GM06990 (cell line): ENCODE measurements around the gene USP12.

Experiments
- DNase-seq: peaks from one replicate; pipeline ENCODE4 v3.0.0-alpha.2; 2011; ENCODE audit not compliant: insufficient read length; ENCODE audit errors: extremely low read depth
- H3K27me3 ChIP-seq: replicated peaks from 2 replicates; pipeline ENCODE4 v1.6.0; 2011; ENCODE audit warnings: low read length; ENCODE audit not compliant: control insufficient read depth, insufficient read depth
- H3K36me3 ChIP-seq: 2 replicates; pipeline ENCODE4 v1.5.1; 2011; ENCODE audit warnings: low read length; ENCODE audit not compliant: control insufficient read depth, insufficient read depth
- H3K4me3 ChIP-seq: replicated peaks from 2 replicates; pipeline ENCODE4 v1.5.1; 2011; ENCODE audit warnings: low read depth, mild to moderate bottlenecking, control low read depth, low read length
- TF ChIP-seq, protein P1 (sequence below): IDR thresholded peaks from 2 replicates; pipeline ENCODE4 v1.5.1; 2011; ENCODE audit warnings: low read length, control low read depth, mild to moderate bottlenecking, inconsistent platforms; ENCODE audit not compliant: insufficient read depth, poor library complexity, severe bottlenecking

Gene USP12

DNA sequence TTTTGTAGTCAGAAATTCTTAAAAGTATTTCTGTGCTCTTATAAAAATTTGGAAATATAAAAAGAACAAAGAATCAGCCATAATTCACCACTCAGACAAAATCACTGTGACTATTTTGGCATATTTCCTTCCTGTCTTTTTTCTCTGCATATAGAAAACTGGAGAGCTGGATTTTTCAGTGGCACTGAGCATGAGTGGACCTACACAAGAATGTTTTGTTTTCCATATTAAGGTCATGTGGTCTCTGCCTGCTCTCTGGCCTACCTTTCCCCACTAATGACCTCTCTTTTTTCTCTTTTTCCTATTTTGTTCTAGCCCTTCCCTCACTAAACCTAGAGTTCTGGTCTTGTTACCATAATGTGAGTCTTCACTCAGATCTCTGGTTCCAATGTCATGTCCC, 17.6 kb upstream of the USP12 start:
- no peak overlapping the region for H3K4me3 ChIP-seq
- no peaks in the 10 kb centered on the region for H3K27me3 ChIP-seq
- DNase-seq, result no peak
- no peaks in the 10 kb centered on the region for H3K36me3 ChIP-seq
- TF ChIP-seq, protein P1, sequence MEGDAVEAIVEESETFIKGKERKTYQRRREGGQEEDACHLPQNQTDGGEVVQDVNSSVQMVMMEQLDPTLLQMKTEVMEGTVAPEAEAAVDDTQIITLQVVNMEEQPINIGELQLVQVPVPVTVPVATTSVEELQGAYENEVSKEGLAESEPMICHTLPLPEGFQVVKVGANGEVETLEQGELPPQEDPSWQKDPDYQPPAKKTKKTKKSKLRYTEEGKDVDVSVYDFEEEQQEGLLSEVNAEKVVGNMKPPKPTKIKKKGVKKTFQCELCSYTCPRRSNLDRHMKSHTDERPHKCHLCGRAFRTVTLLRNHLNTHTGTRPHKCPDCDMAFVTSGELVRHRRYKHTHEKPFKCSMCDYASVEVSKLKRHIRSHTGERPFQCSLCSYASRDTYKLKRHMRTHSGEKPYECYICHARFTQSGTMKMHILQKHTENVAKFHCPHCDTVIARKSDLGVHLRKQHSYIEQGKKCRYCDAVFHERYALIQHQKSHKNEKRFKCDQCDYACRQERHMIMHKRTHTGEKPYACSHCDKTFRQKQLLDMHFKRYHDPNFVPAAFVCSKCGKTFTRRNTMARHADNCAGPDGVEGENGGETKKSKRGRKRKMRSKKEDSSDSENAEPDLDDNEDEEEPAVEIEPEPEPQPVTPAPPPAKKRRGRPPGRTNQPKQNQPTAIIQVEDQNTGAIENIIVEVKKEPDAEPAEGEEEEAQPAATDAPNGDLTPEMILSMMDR, result no peak

GRCh38 chr13:27188239-27188638, 16.6 kb upstream of the USP12 start:
- no peak overlapping the region for H3K4me3 ChIP-seq
- DNase-seq, result no peak
- no peaks in the 10 kb centered on the region for H3K27me3 ChIP-seq
- H3K36me3 ChIP-seq, result no peaks in the 10 kb centered on the region
- TF ChIP-seq, protein P1, result no peak

DNA sequence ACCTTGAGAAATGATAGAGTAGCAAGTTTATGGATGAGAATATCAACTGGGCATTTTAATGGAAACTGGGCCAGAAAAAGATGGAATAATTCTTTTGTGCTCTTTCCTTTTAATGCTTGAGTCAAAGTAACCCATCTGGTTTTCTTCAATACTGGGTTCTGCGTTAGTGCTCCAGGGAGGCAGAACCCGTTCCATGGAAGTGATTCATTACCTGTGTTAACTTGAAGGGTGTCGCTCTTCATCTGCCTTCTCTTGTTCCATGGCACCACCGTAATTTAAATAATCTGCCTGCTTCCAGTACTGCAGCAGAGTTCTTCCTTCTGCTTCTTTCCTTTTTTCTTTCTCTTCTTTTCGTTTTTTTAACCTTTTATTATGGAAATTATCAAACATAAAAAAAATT, 14.7 kb upstream of the USP12 start:
- TF ChIP-seq, protein P1, result no peak
- no peaks in the 10 kb centered on the region for H3K36me3 ChIP-seq
- no peaks in the 10 kb centered on the region for H3K27me3 ChIP-seq
- no peak for DNase-seq
- no peak overlapping the region for H3K4me3 ChIP-seq

DNA sequence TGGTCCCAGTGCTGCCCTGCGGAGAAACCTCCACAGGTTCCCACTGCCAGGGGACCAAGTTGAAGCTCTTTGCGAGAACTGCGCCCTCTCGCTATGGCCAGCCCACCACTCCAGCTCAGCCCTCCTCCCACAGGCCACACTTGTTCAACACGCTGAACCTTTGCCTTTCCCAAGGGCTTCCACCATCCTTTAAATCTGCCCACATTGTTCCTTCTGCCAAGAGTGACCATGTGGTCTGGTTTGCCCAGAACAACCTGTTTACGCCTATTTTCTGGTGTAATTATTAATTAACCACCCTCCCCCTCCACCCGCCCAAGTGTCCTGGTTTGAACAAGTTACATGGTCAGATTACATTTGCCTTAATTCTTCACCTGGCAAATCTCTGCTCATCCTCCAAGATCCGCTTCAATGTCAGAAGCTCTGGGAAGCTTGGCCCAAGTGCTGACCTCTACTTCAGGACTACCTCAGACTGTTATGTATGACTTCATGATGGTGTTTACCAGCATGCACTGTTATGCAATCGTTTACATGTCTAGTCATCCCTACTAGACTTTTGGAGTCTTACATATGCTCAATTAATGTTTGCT, 12.0 kb upstream of the USP12 start:
- Histone ChIP-seq H3K36me3 (no peaks in the 10 kb centered on the region), H3K27me3 (no peaks in the 10 kb centered on the region), H3K4me3 (no peak overlapping the region)
- no peak for DNase-seq
- TF ChIP-seq, protein P1, result no peak

GRCh38 chr13:27182844-27183497, 11.4 kb upstream of the USP12 start:
- DNase-seq, result no peak
- no peaks in the 10 kb centered on the region for H3K27me3 ChIP-seq
- TF ChIP-seq, protein P1, result no peak
- no peak overlapping the region for H3K4me3 ChIP-seq
- no peaks in the 10 kb centered on the region for H3K36me3 ChIP-seq
